ENCODE results near the gene ENDOV. TPM values are rescaled to one million over a fixed set of nuclear protein-coding genes. Genes with fewer than 3 reads are reported as not detected.

Gene ENDOV
- total and polyA plus RNA-seq, 9 donors: 8.9 to 24.1 (median 20.8) TPM

DNA sequence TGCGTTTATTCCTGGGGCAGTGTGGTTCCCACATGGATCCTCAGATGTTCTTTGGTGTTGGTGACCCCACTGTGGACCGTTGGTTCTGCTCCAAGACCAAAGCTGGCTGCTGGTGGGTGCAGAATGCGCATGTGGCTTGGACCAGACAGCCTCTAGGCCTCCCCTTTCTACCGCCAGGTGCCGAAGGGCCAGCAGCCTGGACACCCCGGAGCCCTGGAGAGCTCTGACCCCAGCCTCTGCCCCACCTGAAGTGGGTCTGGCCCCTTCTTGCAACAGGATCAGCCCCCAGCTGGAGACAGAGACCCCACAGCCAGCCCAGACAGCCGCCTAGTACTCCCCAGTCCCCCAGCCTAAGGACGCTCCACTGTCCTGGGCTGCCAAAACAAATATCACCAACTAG, 43.0 kb downstream of the ENDOV start:
- no peak for DNase-seq
- Histone ChIP-seq H3K36me3 (no peaks in the 10 kb centered on the region), H3K27me3 (no peaks in the 10 kb centered on the region), H3K9me3 (no peaks in the 10 kb centered on the region), H3K4me1 (ENCODE audit: insufficient read depth) (peaks cover 18% of the 10 kb centered on the region), H3K27ac (no peak overlapping the region), H3K4me3 (no peak overlapping the region)
- intact Hi-C loops (cut with DNase I): no loop called here
- TF ChIP-seq, protein P1, sequence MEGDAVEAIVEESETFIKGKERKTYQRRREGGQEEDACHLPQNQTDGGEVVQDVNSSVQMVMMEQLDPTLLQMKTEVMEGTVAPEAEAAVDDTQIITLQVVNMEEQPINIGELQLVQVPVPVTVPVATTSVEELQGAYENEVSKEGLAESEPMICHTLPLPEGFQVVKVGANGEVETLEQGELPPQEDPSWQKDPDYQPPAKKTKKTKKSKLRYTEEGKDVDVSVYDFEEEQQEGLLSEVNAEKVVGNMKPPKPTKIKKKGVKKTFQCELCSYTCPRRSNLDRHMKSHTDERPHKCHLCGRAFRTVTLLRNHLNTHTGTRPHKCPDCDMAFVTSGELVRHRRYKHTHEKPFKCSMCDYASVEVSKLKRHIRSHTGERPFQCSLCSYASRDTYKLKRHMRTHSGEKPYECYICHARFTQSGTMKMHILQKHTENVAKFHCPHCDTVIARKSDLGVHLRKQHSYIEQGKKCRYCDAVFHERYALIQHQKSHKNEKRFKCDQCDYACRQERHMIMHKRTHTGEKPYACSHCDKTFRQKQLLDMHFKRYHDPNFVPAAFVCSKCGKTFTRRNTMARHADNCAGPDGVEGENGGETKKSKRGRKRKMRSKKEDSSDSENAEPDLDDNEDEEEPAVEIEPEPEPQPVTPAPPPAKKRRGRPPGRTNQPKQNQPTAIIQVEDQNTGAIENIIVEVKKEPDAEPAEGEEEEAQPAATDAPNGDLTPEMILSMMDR (IDR thresholded peaks at IDR 0.05): no peak
- TF ChIP-seq EP300 (IDR thresholded peaks at IDR 0.05) (no peak), POLR2A (IDR thresholded peaks at IDR 0.05) (no peak)
- WGBS, 3 donors: 94 to 96% (median 95%) methylated on average over 8 of the region's 8 CpGs

DNA sequence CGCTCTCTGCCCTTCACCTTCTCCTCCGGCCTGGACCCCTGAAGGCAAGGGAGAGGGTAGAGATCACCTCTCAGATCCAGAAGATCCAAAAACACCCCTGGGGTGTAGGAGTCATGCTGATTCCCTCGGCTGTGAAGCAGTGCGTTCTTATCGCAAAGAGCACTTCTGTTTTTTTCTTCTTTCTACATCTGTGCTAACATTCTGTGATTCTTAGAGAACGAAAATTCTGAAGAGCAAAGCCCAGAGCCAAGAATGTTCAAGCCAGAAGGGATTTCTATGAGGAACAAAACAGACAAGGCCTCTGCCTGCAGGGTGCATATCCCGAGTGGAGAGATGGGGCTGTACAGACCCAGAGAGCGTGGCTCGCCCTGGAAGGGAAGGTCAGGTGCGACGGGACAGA, 44.3 kb downstream of the ENDOV start:
- Histone ChIP-seq H3K27ac (no peak overlapping the region), H3K4me1 (ENCODE audit: insufficient read depth) (peaks cover 14% of the 10 kb centered on the region), H3K4me3 (no peak overlapping the region), H3K27me3 (no peaks in the 10 kb centered on the region), H3K9me3 (no peaks in the 10 kb centered on the region), H3K36me3 (no peaks in the 10 kb centered on the region)
- 68 to 72% (median 69%) methylated on average over 11 of the region's 11 CpGs for WGBS, 3 donors
- intact Hi-C loops (cut with DNase I): no loop called here
- TF ChIP-seq EP300 (IDR thresholded peaks at IDR 0.05): no peak
- DNase-seq: no peak

DNA sequence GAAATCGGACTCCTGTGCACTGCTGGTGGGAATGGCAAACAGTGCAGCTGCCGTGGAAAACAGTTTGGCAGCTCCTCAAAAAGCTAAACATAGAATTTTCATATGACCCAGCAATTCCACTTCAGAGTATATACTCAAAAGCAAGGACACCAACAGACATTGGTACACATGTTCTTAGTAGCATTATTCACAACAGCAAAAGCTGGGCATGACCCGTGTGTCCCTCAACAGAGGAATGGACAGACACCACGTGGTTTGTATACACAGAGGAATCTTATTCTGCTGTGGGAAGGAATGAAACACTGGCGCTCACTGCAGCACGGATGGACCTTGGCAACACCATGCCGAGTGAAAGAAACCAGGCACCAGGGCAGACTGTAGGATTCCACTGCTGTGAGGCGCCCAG, 45.5 kb downstream of the ENDOV start:
- no peak for DNase-seq
- no peak for TF ChIP-seq POLR2A (IDR thresholded peaks at IDR 0.05)
- TF ChIP-seq, protein P1 (IDR thresholded peaks at IDR 0.05): no peak
- TF ChIP-seq EP300 (IDR thresholded peaks at IDR 0.05): no peak
- Histone ChIP-seq H3K9me3 (no peaks in the 10 kb centered on the region), H3K27me3 (no peaks in the 10 kb centered on the region), H3K36me3 (no peaks in the 10 kb centered on the region), H3K4me3 (no peak overlapping the region), H3K27ac (no peak overlapping the region), H3K4me1 (ENCODE audit: insufficient read depth) (peaks cover 14% of the 10 kb centered on the region)
- intact Hi-C loops (cut with DNase I): no loop called here
- WGBS, 3 donors: 54 to 66% (median 58%) methylated on average over 8 of the region's 8 CpGs

DNA sequence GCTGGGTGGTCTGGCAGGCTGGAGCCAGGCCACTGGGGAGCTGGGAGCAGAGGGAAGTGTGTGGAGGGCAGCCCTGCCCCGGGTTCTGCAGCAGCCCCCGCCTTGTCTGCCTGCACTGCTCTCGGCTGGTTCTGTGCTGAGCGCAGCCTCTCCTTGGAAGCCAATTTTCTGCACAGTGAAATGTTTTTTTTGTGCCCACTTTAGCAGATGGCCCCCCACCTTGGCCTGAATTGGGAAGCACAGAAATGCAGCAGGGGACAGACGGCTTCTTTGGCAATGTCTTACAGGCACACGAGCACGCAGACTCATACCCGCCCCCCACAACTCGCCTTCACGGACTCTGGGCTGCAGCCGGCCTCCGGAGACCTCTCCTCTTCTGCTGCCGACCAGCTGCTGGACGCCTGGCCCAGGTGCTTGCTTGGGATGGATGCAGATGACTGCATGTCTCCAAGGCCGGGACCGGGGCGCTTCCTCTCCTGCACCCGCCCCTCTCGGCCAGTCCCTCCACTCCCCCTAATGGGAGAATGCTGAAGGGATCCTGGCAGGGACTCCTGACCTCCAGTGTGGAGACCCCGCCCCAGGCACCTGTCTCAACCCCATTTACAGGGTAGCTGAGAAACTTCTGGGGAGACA, 46.7 kb downstream of the ENDOV start:
- Histone ChIP-seq H3K9me3 (no peaks in the 10 kb centered on the region), H3K4me1 (ENCODE audit: insufficient read depth) (peaks cover 8% of the 10 kb centered on the region), H3K36me3 (no peaks in the 10 kb centered on the region), H3K4me3 (no peak overlapping the region), H3K27me3 (no peaks in the 10 kb centered on the region), H3K27ac (no peak overlapping the region)
- WGBS, 3 donors: 65 to 74% (median 66%) methylated on average over 20 of the region's 20 CpGs
- no peak for DNase-seq
- intact Hi-C loops (cut with DNase I): no loop called here
- TF ChIP-seq POLR2A (IDR thresholded peaks at IDR 0.05) (no peak), EP300 (IDR thresholded peaks at IDR 0.05) (no peak)
- TF ChIP-seq, protein P1 (IDR thresholded peaks at IDR 0.05): no peak

DNA sequence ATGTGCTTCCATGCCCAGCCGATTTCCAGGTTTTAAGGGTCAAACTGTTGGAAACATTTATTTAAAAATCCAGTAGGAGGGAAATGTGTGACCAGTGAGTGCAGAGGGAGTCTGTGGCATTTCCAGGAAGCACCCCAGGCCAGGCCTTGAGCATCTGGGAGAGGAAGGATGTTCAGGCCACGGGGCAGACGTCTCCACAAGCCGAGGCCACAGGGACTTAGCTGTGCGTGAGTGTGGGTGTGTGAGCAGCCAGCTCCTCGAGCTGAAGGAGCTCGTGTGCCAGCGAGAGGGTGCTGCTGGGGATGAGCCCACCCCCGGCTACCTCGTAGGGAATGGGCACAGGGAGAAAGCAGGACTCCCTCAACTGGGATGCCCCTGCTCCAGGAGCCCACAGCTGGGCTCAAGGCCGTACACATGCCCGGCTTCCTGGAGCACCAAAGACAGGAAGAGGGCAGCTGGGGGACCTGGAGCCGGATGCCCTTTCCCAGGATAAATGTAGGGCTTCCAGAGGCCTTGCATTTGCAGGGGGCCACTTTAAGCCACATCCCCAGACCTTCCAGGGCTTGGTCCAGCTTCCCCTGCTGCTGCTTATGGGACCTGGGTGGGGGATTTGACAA, 48.9 kb downstream of the ENDOV start:
- no peak overlapping the region for H3K27ac ChIP-seq
- intact Hi-C loops (cut with DNase I): no loop called here
- no peak for DNase-seq
- H3K9me3 ChIP-seq: no peaks in the 10 kb centered on the region
- H3K4me3 ChIP-seq: no peak overlapping the region
- no peak for TF ChIP-seq POLR2A (IDR thresholded peaks at IDR 0.05)
- TF ChIP-seq, protein P1 (IDR thresholded peaks at IDR 0.05): no peak
- H3K36me3 ChIP-seq: no peaks in the 10 kb centered on the region
- no peaks in the 10 kb centered on the region for H3K4me1 ChIP-seq (ENCODE audit: insufficient read depth)
- WGBS, 3 donors: 54 to 69% (median 62%) methylated on average over 13 of the region's 13 CpGs
- H3K27me3 ChIP-seq: peaks cover 2% of the 10 kb centered on the region

All from ovary (tissue), 9 donors.